ENCODE results near the gene ZPBP. TPM values are rescaled to one million over a fixed set of nuclear protein-coding genes. Genes with fewer than 3 reads are reported as not detected.
"Not testable (repeated sequence)": the region's sequence is repeated elsewhere in the genome, so short reads cannot be mapped to it uniquely, and the experiment has no call there.

The ZPBP gene
- total and polyA plus RNA-seq, 2 donors (not counting 1 experiment from before 2014, with no cell fraction given) = not detected

DNA sequence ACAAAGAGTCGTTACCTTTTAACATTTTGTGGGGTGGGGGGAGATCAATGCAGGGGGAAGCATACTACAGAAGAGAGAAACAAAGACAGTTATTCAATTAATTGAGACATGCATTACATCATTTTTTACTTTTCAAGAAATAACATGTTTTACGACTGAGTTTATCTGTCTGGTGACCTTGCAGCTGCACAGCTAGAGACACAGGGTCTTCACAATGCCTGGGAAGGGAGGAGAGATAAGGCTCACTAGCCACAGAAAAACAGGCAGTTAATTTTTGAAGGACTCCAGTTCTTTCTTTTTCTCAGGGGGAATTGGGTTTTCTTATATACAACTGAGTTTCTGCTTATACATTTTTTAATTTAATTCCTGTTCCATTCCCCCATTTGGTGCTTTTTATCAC lies 30.1 kb downstream of the ZPBP start:
- H3K79me2 ChIP-seq (ENCODE audit: control insufficient read depth, insufficient read depth, low read length) = no peaks in the 10 kb centered on the region
- no peak overlapping the region for H3K9ac ChIP-seq (ENCODE audit: insufficient read depth, low read length)
- no peaks in the 10 kb centered on the region for H3K9me3 ChIP-seq (ENCODE audit: control insufficient read depth, insufficient read depth, low read depth, low read length)
- no peak for DNase-seq (ENCODE audit: low read depth in 2 of 2)
- H3K36me3 ChIP-seq (ENCODE audit: control insufficient read depth, insufficient read depth, low read length) = no peaks in the 10 kb centered on the region
- H3K4me2 ChIP-seq (ENCODE audit: extremely low read depth, insufficient read depth, low read length) = no peak overlapping the region
- no peak overlapping the region for H3K27ac ChIP-seq (ENCODE audit: insufficient read depth, low read length)
- no peaks in the 10 kb centered on the region for H3K27me3 ChIP-seq (ENCODE audit: control insufficient read depth, insufficient read depth, low read length)
- no peaks in the 10 kb centered on the region for H3K4me1 ChIP-seq (ENCODE audit: control insufficient read depth, extremely low read depth, insufficient read depth, low read length)
- no peak overlapping the region for H3K4me3 ChIP-seq (replicated peaks in 1 of 4; ENCODE audit: control extremely low read depth in 1 of 4, insufficient read depth in 1 of 4, low read depth in 3 of 4, low read length in 4 of 4)
- no peak overlapping the region for H2AFZ ChIP-seq (ENCODE audit: low read length)
- no peaks in the 10 kb centered on the region for H4K20me1 ChIP-seq (ENCODE audit: control insufficient read depth, extremely low read depth, insufficient read depth, low read length)
- TF ChIP-seq, protein P1, sequence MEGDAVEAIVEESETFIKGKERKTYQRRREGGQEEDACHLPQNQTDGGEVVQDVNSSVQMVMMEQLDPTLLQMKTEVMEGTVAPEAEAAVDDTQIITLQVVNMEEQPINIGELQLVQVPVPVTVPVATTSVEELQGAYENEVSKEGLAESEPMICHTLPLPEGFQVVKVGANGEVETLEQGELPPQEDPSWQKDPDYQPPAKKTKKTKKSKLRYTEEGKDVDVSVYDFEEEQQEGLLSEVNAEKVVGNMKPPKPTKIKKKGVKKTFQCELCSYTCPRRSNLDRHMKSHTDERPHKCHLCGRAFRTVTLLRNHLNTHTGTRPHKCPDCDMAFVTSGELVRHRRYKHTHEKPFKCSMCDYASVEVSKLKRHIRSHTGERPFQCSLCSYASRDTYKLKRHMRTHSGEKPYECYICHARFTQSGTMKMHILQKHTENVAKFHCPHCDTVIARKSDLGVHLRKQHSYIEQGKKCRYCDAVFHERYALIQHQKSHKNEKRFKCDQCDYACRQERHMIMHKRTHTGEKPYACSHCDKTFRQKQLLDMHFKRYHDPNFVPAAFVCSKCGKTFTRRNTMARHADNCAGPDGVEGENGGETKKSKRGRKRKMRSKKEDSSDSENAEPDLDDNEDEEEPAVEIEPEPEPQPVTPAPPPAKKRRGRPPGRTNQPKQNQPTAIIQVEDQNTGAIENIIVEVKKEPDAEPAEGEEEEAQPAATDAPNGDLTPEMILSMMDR (conservative IDR thresholded peaks at IDR 0.05 in 1 of 2, IDR thresholded peaks at IDR 0.05 in 1 of 2; ENCODE audit: low read depth in 1 of 2, low read length in 2 of 2) = no peak
- no peak for TF ChIP-seq EZH2 (IDR thresholded peaks at IDR 0.05; ENCODE audit: low read length, missing control alignments)

DNA sequence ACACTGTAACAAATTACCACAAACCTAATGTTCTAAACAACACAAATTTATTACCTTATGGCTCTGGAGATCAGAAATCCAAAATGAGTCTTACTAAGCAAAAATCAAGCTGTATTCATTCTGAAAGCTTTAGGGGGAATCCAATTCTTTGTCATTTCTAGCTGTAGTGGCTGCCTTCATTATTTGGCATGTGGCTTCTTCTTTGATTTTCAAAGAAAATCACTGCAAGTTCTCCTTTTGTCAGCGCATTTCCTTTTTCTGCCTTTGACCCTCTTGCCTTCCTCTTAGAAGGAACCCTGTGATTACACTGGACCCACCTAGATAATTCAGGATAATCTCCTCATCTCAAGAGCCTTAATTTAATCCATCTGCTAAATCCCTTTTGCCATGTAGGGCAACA lies 36.9 kb downstream of the ZPBP start:
- no peak overlapping the region for H3K4me3 ChIP-seq (replicated peaks in 1 of 4; ENCODE audit: control extremely low read depth in 1 of 4, insufficient read depth in 1 of 4, low read depth in 3 of 4, low read length in 4 of 4)
- H3K27me3 ChIP-seq (ENCODE audit: control insufficient read depth, insufficient read depth, low read length) = no peaks in the 10 kb centered on the region
- H3K36me3 ChIP-seq (ENCODE audit: control insufficient read depth, insufficient read depth, low read length) = no peaks in the 10 kb centered on the region
- H4K20me1 ChIP-seq (ENCODE audit: control insufficient read depth, extremely low read depth, insufficient read depth, low read length) = no peaks in the 10 kb centered on the region
- H3K4me1 ChIP-seq (ENCODE audit: control insufficient read depth, extremely low read depth, insufficient read depth, low read length) = no peaks in the 10 kb centered on the region
- no peak overlapping the region for H3K27ac ChIP-seq (ENCODE audit: insufficient read depth, low read length)
- no peak overlapping the region for H3K9ac ChIP-seq (ENCODE audit: insufficient read depth, low read length)
- H3K9me3 ChIP-seq (ENCODE audit: control insufficient read depth, insufficient read depth, low read depth, low read length) = no peaks in the 10 kb centered on the region
- H3K79me2 ChIP-seq (ENCODE audit: control insufficient read depth, insufficient read depth, low read length) = no peaks in the 10 kb centered on the region
- H3K4me2 ChIP-seq (ENCODE audit: extremely low read depth, insufficient read depth, low read length) = no peak overlapping the region
- no peak overlapping the region for H2AFZ ChIP-seq (ENCODE audit: low read length)
- TF ChIP-seq EZH2 (IDR thresholded peaks at IDR 0.05; ENCODE audit: low read length, missing control alignments) = no peak
- TF ChIP-seq, protein P1 (conservative IDR thresholded peaks at IDR 0.05 in 1 of 2, IDR thresholded peaks at IDR 0.05 in 1 of 2; ENCODE audit: low read depth in 1 of 2, low read length in 2 of 2) = no peak
- DNase-seq (ENCODE audit: low read depth in 2 of 2) = no peak

DNA sequence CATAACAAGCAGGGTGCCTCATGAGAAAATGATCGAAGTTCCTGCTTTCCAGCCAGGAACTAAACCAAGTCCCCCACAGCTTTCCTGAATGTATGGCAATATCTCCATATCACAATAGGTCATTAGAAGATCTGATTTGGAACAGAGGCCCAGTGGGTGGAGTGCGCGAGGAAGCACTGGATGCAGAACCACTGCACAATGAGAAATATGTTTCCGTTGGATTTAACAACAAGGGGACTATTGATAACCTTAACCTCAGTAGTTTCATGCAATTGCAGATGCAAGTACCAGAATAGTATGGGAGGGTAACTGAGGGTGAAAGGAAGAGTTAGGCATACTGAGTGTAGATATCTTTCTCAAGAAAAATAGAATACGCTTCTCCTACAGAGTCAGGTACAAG lies 45.3 kb downstream of the ZPBP start:
- H4K20me1 ChIP-seq (ENCODE audit: control insufficient read depth, extremely low read depth, insufficient read depth, low read length) = no peaks in the 10 kb centered on the region

DNA sequence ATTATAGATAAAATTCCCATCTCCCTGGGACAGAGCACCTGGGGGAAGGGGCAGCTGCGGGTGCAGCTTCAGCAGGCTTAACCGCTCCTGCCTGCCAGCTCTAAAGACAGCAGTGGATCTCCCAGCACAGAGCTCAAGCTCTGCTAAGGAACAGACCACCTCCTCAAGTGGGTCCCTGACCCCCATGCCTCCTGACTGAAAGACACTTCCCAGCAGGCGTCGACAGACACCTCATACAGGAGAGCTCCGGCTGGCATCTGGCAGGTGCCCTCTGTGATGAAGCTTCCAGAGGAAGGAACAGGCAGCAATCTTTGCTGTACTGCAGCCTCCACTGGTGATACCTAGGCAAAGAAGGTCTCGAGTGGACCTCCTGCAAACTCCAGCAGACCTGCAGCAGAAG lies 51.9 kb downstream of the ZPBP start:
- not testable (repeated sequence) for H3K36me3 ChIP-seq (ENCODE audit: control insufficient read depth, insufficient read depth, low read length); H3K4me3 ChIP-seq (replicated peaks in 1 of 4; ENCODE audit: control extremely low read depth in 1 of 4, insufficient read depth in 1 of 4, low read depth in 3 of 4, low read length in 4 of 4); H3K27ac ChIP-seq (ENCODE audit: insufficient read depth, low read length); H3K9me3 ChIP-seq (ENCODE audit: control insufficient read depth, insufficient read depth, low read depth, low read length); H3K4me2 ChIP-seq (ENCODE audit: extremely low read depth, insufficient read depth, low read length); H3K27me3 ChIP-seq (ENCODE audit: control insufficient read depth, insufficient read depth, low read length); H2AFZ ChIP-seq (ENCODE audit: low read length); H4K20me1 ChIP-seq (ENCODE audit: control insufficient read depth, extremely low read depth, insufficient read depth, low read length); H3K9ac ChIP-seq (ENCODE audit: insufficient read depth, low read length); H3K4me1 ChIP-seq (ENCODE audit: control insufficient read depth, extremely low read depth, insufficient read depth, low read length); H3K79me2 ChIP-seq (ENCODE audit: control insufficient read depth, insufficient read depth, low read length); DNase-seq (ENCODE audit: low read depth in 2 of 2)

More for the DNA sequence above, 45.3 kb downstream of the ZPBP start:
- Histone ChIP-seq H3K36me3 (ENCODE audit: control insufficient read depth, insufficient read depth, low read length) (no peaks in the 10 kb centered on the region), H3K4me3 (replicated peaks in 1 of 4; ENCODE audit: control extremely low read depth in 1 of 4, insufficient read depth in 1 of 4, low read depth in 3 of 4, low read length in 4 of 4) (no peak overlapping the region), H3K27ac (ENCODE audit: insufficient read depth, low read length) (no peak overlapping the region), H3K79me2 (ENCODE audit: control insufficient read depth, insufficient read depth, low read length) (no peaks in the 10 kb centered on the region), H3K27me3 (ENCODE audit: control insufficient read depth, insufficient read depth, low read length) (no peaks in the 10 kb centered on the region), H3K4me1 (ENCODE audit: control insufficient read depth, extremely low read depth, insufficient read depth, low read length) (no peaks in the 10 kb centered on the region), H3K9ac (ENCODE audit: insufficient read depth, low read length) (no peak overlapping the region), H2AFZ (ENCODE audit: low read length) (no peak overlapping the region), H3K4me2 (ENCODE audit: extremely low read depth, insufficient read depth, low read length) (no peak overlapping the region), H3K9me3 (ENCODE audit: control insufficient read depth, insufficient read depth, low read depth, low read length) (no peaks in the 10 kb centered on the region)
- TF ChIP-seq, protein P1 (conservative IDR thresholded peaks at IDR 0.05 in 1 of 2, IDR thresholded peaks at IDR 0.05 in 1 of 2; ENCODE audit: low read depth in 1 of 2, low read length in 2 of 2) = no peak
- no peak for TF ChIP-seq EZH2 (IDR thresholded peaks at IDR 0.05; ENCODE audit: low read length, missing control alignments)
- no peak for DNase-seq (ENCODE audit: low read depth in 2 of 2)
